Dedifferentiated amniotic fluid mesenchymal stem cell (primary cell): Measurements from ENCODE around the gene RUNX2.
"Not testable (repeated sequence)": the region's sequence is repeated elsewhere in the genome, so short reads cannot be mapped to it uniquely, and the experiment has no call there.

ENCODE experiments used
- DNase-seq: peaks from one replicate; pipeline ENCODE4 v3.0.0-alpha.2; 2016; ENCODE audit errors: extremely low spot score

The RUNX2 gene

DNA sequence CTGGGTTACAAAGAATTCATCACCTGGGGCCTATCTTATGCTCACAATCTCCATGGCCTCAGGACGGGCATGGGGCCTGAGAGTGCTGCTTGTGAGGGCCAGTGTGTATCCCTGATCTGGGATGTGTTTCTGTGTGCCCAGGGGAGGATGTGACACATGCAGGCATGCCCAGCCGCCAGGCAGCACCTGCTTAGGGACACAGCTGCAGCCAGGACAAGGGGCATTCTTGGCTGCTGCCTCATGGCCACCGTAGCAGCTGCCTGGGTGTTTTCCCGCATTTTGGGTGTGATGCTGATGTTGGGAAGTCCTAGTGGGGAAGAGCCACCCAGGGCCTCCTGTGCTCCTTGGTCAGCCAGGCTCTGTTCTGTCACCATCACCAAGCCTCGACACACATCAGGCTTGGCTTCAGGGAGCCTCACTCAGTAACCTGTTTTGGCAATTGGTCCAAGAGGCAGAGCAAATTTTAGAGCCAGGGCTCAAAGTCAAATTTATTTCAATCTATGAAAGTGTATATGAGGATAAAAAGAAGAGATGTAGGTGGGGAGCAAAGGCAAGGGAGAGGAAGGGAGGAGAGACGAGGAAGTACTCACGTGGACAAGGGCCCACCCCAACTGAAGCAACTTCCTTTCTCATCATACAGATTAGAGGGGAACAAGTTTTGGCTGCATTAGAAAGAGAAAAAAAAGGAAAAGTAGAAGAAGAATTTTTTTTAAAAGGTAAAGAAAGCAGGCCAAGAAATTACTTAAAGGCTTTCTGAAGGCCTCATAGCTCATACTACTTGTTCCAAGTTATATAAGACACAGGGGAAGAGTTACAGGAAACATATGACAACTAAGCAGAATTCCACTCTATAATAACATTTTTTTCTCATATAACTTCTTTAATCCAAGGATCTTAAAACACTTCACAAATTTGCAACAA is 319.5 kb downstream of the RUNX2 start:
- no peak for DNase-seq

DNA sequence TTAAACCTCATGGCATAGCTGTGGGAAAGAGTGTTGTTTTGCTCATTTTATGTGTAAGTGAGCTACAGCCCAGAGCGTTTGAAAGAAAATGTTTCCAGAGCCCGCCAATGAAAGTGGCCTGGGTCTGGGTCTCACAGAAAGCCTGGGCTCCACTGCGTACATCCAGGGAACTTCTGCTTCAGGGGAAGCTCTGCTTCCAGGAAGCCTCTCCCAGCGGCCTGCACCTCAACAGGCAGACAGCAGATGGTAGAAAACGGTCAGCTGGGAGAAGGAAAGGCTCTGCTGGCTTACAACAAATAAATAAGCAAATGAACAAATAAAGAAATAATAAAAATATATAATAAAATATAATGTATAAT is 320.1 kb downstream of the RUNX2 start:
- DNase-seq, result no peak

DNA sequence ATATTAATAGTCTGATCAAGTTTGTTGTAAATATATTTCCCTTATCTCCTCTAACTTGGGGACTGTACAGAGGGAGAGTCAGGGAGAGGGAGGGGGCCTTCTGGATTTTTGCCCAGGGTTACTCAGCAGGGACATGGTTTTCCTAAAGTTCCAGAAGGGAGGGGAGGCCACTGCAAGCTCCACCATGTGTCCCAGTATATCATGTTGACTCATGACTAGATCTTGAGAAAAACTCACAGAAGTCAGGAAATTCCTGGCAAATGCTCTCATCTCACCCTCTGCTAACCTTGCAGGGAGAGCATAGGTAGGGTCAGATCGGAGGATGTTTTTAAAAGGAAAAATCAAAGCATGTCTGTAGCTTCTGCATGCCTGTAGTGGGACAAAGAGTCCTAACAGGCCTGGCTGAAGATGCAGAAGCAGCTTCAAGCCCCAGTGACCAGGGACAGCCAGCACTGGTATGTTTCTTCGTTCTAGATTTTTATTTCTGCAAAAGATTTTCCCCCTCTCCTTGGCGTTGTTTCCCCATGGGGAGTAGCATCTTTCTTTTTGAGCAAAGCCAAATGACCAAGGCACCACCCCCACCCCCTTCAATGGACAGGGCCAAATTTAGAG is 322.5 kb downstream of the RUNX2 start:
- DNase-seq, result no peak

DNA sequence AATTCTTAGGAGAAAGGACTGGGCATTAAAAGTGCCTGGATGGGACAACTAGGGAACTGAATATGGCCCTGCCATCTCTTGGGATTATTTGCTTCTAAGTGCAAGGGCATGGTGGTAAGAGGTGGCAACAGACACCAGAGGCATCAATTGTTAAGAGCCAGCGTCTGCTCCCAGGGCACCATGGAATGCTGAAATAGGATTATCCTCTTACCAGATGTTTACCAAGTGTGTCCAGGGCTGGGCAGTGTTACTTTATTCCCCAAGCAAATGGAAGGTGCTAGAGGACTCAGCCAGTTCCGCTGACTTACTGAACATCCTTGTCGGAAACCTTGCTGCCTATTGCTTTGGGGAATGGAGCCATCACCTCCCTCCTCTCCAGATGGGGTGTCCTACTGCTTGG is 323.2 kb downstream of the RUNX2 start:
- DNase-seq, result no peak

DNA sequence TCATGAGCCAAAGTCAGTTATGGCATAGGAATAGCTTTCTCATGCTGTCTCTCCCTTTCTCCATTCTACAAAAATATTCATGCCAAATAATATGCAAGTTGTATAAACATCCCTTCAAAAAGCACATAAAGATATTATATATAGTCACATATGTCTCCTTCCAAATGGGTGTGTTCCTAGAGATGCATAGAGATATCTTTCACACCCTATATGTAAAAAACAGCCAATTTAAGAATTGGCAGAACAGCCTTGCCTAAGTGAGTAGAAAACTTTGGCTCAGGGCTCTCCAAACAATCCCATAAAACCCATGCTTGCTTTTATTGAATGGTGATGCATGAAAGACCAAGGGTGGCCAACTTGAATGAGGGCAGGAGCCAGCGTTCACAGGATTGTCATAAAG is 324.3 kb downstream of the RUNX2 start:
- no peak for DNase-seq

DNA sequence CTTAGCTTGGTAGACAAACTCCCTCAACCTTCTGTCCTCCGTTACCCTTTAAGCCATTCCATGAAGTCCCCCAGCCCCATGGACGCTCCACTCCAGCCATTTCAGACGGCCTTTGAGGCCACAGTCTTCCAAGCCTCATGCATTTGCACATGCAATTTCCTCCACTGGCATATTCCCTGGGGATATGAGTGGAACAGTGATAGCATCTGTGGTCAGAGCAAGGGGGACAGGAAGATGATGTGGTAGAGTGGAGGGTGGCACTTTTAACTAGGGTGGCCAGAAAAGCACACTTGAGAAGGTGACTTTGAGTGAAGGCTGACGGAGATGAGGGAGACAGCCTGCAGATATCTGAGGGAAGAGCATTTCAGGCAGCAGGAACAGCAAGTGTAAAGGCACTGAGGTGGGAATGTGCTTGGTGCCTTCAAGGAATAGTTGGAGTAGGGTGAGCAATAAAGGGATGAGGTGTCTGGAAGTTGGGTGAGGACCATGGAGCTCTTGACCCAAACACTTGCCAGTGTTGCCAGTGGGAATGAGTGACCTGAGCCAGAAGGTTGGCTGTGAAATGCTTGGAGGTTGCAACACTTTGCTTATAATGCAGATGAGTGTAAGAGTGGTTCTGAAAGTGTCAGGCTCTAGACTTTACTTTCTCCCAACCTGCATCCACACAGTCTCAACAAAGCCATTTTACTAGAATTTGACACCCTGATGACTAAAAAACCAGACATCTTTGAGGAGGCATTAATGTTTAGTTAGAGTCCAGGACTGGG is 325.2 kb downstream of the RUNX2 start:
- DNase-seq, result no peak

DNA sequence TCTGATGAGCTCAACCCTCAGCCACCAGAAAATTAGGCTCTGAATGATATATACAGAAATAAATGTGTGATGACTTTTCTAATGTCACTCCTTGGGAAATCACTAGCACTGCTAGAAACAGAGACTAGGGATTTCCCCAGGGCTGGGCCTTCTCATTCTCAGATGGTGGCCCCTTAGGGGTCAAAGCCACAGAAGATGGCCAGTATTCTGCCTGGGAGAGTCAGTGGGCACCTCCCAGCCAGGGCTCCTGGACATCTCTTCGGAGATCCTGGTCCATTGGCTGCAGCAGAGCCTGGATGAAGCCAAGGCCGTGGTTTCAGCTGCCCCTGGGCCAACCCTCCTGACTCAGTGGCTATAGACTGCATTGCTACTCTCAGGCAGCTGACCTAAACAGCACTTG is 326.5 kb downstream of the RUNX2 start:
- DNase-seq, result no peak

DNA sequence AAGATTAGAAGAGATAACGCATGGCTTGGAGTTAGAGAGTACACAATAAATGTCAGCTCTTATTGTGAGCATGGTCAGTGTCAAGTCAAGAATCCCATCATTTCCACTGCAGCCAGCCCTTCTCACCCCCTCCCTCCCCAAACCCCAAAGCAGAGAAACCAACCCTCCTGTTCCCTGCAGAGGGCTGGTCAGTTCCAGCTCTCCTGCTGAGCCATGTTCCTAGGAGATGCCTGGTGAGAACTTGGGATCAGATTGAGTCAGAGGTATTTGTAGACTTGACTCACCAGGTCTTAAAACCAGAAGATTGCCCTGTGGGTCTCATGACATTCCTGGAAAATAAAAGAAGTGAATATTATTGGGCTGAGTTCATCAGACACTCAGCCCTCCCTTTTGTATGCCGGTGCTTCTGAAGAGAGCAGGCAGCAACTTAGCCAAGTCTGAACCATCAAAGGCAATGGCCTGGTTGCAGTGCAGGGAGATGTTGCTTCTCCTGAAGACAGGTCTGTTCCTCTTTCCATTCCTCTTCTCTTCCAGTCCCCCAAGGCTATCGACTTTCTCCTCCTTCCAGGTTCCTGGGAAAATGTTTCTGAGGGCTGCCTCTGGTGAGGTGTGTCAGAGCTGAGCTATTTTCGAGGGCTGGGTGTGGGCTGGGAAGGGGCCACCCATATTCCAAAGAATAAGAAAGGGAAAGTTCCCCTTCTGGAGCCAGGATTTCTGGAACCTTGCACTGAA is 327.8 kb downstream of the RUNX2 start:
- peak; percentile 93 for DNase-seq

DNA sequence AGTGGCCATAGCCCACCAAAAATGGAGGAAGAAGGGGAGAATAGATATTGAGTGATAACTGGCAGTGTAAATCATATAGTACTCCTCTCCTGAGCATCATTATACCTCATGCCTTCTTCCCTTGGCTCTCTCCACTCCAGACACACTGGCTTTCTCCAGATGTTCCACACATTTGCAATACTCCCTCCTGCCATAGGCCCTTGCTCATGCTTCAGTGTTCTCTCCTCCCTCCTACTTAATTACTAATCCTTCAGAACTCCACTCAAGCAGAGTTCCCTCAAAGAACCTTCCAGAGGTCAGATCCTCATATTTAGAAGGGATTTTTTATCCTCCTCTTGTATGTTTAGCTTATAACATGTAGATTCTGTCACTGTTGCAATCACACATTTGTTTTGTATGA is 329.1 kb downstream of the RUNX2 start:
- DNase-seq, result no peak

DNA sequence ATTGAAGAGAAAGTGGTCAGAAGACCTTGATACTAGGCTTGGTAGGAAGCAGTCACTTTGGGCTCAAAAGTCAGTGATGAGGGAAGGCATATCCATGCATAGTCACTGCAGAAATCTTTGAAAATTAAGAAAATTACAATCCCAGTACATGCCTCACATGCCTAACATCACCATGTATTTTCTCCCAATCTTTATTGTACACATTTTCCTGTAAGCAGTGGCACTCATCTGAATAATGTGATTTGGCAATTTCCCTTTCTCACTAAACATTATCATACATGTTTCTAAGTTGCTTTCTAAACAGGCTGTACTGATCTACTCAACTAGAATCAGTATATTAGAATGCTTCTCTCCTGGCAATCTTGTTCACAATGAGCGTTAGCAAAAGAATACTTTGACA is 330.3 kb downstream of the RUNX2 start:
- DNase-seq, result no peak

DNA sequence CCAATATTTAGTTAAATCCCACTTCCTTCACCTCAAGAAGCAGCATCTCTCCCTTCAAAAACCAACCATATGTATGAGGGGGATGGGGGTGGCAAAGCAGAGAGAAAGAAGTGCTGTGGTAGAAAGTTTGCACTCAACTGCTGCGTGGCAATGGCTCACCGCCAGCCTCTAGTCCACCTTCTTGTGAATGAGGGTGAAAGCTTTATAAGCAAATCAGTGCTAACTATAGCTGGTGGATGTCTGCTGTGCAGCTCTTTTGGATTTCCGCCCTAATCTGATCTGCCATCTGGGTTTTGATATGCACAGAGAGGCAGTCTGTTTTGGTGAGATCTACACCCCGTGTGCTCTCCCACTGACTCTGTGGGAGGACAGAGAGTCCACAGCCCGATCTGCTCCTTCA is 330.8 kb downstream of the RUNX2 start:
- DNase-seq, result no peak

DNA sequence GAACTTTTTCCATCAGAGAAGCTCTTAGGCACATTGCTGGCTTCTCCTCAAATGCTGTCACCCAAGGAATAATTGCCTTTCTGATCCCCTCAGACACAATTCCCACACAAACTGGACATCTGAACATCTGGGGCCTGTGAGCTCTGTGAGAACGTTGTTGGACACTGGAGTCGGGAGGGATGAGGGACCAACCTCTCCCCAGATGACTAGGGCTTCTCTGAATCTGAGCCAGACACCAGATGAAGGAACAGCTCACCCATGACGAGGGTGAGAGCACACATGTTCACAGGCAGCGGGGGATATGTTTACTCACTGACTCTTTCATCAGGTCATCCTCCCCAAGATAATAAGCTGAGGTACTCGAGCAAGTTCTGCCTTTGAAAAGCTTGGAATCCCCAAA is 333.5 kb downstream of the RUNX2 start:
- no peak for DNase-seq

DNA sequence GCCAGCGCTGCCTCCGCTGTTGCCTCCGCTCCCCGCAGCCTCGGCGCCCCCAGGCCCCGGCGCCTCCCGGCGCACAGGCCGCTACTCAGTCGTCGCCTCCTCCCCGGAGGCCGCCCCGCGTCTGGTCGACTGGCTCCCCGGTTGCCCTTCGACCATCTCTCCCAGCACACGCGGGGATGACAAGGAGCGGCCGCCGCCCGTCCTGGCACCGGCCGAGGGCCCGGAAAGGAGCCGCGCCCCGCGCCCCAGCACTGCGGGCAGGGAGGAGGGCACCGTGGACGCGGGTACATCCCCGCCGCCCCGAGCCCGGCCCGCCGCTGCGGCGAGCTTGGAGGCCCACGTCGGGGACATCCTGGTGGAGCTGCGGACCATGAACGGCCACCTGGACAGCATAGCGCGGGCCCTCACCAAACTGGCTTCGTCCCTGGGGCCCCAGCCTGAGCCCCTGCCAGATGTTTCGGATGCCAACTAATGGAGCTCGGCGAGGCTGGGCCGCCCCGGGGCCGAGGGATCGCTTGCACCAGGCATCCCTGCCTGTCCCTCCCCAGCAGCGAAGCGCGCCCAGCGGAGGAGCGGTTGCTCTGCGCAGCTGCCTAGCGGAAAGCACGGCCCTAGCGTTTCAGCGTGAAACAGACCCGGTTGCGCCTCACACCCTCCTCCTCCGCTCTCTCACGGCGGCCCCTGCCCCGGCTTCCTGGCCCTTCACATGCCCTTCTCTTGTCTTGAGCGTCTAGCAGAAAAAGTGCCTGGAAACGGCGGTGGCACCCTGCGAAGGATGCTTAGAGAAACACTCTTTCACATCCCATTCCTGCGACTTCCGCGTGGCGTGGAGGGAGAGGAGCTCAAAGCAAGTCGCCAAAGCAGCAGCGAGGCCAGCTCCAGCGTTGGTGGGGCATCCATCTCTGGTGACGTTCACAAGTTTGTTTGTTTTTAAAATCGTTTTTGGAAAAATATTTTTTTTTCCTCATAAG is 335.4 kb downstream of the RUNX2 start:
- no peak for DNase-seq

DNA sequence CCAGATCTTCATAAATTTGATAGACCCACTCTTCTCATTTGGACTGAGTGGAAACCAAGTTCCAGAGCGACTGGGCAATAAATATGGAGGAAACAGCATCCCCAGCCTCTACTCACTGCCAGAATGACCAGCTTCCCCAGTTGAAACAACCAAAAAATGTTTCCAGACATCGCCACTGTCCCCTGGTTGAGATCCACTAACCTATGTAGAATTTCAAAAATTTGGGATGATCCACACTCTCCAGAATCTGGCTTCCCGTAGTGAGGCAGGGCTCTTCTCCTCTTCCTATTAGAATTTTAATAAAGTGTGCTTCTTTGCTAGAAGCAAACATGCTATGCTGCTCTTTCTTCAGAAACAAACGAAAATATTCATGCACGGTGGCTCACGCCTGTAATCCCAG is 336.6 kb downstream of the RUNX2 start:
- no peak for DNase-seq

DNA sequence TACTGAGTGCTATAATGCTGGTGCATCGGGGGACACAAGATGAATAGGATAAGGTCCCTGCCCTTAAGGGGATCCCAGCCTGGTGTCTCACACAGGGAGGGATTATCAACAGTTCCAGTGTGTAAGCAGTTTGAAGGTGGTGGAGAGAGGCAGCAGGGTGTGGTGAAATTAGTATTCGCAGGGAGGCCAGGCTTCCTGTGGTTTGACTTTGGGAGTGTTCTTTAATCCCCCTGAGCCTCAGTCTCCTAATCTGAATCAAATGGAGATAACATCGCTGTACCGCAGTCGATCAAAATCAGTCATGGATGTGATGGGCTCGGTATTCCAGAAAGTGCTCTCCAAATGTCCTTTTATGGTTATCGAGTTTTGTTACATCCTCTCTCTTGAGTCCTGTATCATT is 337.7 kb downstream of the RUNX2 start:
- DNase-seq, result no peak

DNA sequence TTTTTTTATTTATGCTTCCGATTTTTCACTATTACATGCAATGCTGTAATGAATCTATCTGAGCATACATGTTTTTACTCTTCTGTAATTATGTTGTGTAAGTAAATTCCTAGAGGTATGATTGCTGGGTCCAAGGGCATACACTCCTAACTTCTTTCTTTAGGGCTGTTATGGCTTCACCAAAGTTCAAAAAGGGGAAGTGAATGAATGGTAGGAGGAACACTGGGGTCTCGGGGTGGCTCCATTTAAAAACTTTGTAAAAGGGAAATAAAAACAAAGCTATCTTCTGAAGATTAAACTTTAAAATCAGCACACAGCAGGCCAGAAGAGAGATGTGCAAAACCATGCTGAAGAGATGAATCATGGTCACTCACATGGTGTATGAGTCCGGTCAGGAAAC is 338.7 kb downstream of the RUNX2 start:
- no peak for DNase-seq

DNA sequence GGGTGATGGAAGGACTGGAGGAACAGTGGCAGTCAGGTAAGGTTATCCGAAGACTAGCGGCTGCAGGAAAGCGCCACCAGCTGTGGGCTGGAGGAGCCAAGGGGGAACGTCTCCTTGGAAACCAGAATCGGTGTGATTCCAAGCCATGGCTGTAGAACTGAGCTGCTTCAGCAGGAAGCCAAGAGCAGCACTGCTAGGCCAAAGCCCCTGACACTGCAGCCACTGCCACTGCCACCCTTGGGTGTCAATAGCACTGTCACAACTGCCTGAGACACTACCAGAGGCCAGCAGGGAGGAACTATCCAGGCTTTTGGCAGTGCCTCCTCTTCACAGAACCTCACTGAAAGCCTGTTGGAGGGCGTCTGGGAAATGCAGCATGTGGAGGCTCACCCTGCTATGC is 339.2 kb downstream of the RUNX2 start:
- no peak for DNase-seq

DNA sequence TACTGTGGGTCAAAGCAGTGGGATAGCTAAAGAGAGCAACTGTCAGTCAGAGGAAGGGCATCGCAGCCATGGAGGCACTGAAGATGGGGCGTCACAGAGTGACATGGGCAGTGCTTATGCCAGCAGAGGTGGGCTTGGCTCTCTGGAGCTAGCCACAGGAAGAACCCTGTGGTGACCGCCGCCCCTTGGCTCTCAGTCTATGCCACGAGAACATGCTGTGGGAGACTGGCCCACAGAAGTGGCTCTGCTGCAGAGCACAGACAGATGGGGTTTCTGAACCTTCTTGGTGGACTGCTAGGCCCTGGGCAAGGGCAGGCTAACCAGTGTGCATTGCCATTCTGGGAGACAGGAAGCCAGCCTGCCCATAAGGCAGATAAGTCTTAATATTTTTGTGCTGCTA is 339.6 kb downstream of the RUNX2 start:
- DNase-seq, result no peak

DNA sequence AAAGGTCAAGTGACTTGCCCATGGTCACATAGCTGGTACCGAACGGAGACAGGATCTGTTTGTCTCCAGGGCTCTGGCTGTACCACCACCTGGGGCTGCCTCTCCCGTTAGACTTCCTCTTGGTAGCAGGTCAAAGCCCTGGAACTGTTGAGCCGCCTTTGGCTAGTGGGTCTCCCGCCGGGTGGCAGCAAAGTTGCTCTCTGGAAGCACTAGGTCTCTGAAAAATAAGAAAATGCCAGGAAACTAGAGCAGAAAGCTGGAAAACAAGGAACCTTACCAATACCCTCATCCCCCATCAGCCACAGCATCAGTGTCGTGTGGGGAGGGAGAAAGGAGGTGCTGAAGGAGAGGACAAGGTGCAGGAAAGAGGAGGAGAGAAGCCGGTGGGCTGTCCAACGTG is 340.6 kb downstream of the RUNX2 start:
- no peak for DNase-seq

DNA sequence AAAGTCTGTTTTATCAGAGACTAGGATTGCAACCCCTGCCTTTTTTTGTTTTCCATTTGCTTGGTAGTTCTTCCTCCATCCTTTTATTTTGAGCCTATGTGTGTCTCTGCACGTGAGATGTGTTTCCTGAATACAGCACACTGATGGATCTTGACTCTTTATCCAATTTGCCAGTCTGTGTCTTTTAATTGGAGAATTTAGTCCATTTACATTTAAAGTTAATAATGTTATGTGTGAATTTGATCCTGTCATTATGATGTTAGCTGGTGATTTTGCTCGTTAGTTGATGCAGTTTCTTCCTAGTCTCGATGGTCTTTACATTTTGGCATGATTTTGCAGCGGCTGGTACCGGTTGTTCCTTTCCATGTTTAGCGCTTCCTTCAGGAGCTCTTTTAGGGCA is 345.0 kb downstream of the RUNX2 start:
- DNase-seq, result not testable (repeated sequence)

DNA sequence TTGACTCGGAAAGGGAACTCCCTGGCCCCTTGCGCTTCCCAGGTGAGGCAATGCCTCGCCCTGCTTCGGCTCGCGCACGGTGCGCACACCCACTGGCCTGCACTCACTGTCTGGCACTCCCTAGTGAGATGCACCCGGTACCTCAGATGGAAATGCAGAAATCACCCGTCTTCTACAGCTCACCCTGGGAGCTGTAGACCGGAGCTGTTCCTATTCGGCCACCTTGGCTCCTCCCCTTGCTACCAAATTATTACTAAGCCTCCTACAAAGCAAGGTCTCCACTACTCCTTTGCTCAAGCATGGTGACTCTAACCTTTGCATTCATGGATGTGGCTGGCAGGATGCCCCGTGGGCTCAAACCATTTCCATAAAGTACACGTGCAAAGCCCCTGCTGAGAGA is 347.0 kb downstream of the RUNX2 start:
- DNase-seq, result not testable (repeated sequence)
